GM18520 (cell line): ENCODE data around the gene SP140.

ENCODE experiments used
- ATAC-seq: cut with Tn5 transposase; IDR thresholded peaks from one replicate; pipeline ENCODE4 v1.9.1; 2021; ENCODE audit not compliant: unreplicated experiment

The SP140 gene

GRCh38 chr2:230362030-230362691 is 136.6 kb downstream of the SP140 start:
- no peak for ATAC-seq
